Measurements from ENCODE around the gene TM9SF2.

TM9SF2 gene

GRCh38 chr13:99507054-99507453 is 5.8 kb downstream of the TM9SF2 start:
- peak overlapping the region; percentile 28; the same call in 1 of the 2 replicates for H3K4me3 ChIP-seq (ENCODE audit: low read length)
- TF ChIP-seq ZNF274 (IDR thresholded peaks at IDR 0.05; ENCODE audit: low read depth, low read length) = no peak

- no peak overlapping the region for H3K4me3 ChIP-seq (ENCODE audit: low read length)
- no peak for TF ChIP-seq ZNF274 (IDR thresholded peaks at IDR 0.05; ENCODE audit: low read depth, low read length)
Measured at GRCh38 chr13:99507551-99507950, 6.3 kb downstream of the TM9SF2 start.

GRCh38 chr13:99507986-99508385 is 6.7 kb downstream of the TM9SF2 start:
- H3K4me3 ChIP-seq (ENCODE audit: low read length) = no peak overlapping the region
- TF ChIP-seq ZNF274 (IDR thresholded peaks at IDR 0.05; ENCODE audit: low read depth, low read length) = no peak

GRCh38 chr13:99509479-99509878 is 8.2 kb downstream of the TM9SF2 start:
- no peak overlapping the region for H3K4me3 ChIP-seq (ENCODE audit: low read length)
- TF ChIP-seq ZNF274 (IDR thresholded peaks at IDR 0.05; ENCODE audit: low read depth, low read length) = no peak

GRCh38 chr13:99514801-99515200 is 13.5 kb downstream of the TM9SF2 start:
- TF ChIP-seq ZNF274 (IDR thresholded peaks at IDR 0.05; ENCODE audit: low read depth, low read length) = no peak

GRCh38 chr13:99516153-99516929 is 15.1 kb downstream of the TM9SF2 start:
- H3K4me3 ChIP-seq (ENCODE audit: low read length) = no peak overlapping the region

More at GRCh38 chr13:99514801-99515200, 13.5 kb downstream of the TM9SF2 start:
- no peak overlapping the region for H3K4me3 ChIP-seq (ENCODE audit: low read length)

GRCh38 chr13:99517577-99517976 is 16.3 kb downstream of the TM9SF2 start:
- no peak overlapping the region for H3K4me3 ChIP-seq (ENCODE audit: low read length)
- no peak for TF ChIP-seq ZNF274 (IDR thresholded peaks at IDR 0.05; ENCODE audit: low read depth, low read length)

More at GRCh38 chr13:99516153-99516929, 15.1 kb downstream of the TM9SF2 start:
- no peak for TF ChIP-seq ZNF274 (IDR thresholded peaks at IDR 0.05; ENCODE audit: low read depth, low read length)

- no peak overlapping the region for H3K4me3 ChIP-seq (ENCODE audit: low read length)
- no peak for TF ChIP-seq ZNF274 (IDR thresholded peaks at IDR 0.05; ENCODE audit: low read depth, low read length)
Measured at GRCh38 chr13:99517984-99518383, 16.7 kb downstream of the TM9SF2 start.

- TF ChIP-seq ZNF274 (IDR thresholded peaks at IDR 0.05; ENCODE audit: low read depth, low read length) = no peak
- no peak overlapping the region for H3K4me3 ChIP-seq (ENCODE audit: low read length)
Measured at GRCh38 chr13:99522298-99522697, 21.0 kb downstream of the TM9SF2 start.

- TF ChIP-seq ZNF274 (IDR thresholded peaks at IDR 0.05; ENCODE audit: low read depth, low read length) = no peak
- no peak overlapping the region for H3K4me3 ChIP-seq (ENCODE audit: low read length)
Measured at GRCh38 chr13:99523838-99524237, 22.6 kb downstream of the TM9SF2 start.

- TF ChIP-seq ZNF274 (IDR thresholded peaks at IDR 0.05; ENCODE audit: low read depth, low read length) = no peak
- no peak overlapping the region for H3K4me3 ChIP-seq (ENCODE audit: low read length)
Measured at GRCh38 chr13:99525967-99526366, 24.7 kb downstream of the TM9SF2 start.

GRCh38 chr13:99526549-99526948 is 25.3 kb downstream of the TM9SF2 start:
- no peak for TF ChIP-seq ZNF274 (IDR thresholded peaks at IDR 0.05; ENCODE audit: low read depth, low read length)
- H3K4me3 ChIP-seq (ENCODE audit: low read length) = no peak overlapping the region

- no peak overlapping the region for H3K4me3 ChIP-seq (ENCODE audit: low read length)
- TF ChIP-seq ZNF274 (IDR thresholded peaks at IDR 0.05; ENCODE audit: low read depth, low read length) = no peak
Measured at GRCh38 chr13:99527301-99527700, 26.0 kb downstream of the TM9SF2 start.

- H3K4me3 ChIP-seq (ENCODE audit: low read length) = no peak overlapping the region
- TF ChIP-seq ZNF274 (IDR thresholded peaks at IDR 0.05; ENCODE audit: low read depth, low read length) = no peak
Measured at GRCh38 chr13:99528547-99528946, 27.3 kb downstream of the TM9SF2 start.

- no peak for TF ChIP-seq ZNF274 (IDR thresholded peaks at IDR 0.05; ENCODE audit: low read depth, low read length)
- no peak overlapping the region for H3K4me3 ChIP-seq (ENCODE audit: low read length)
Measured at GRCh38 chr13:99536023-99536422, 34.8 kb downstream of the TM9SF2 start.

- TF ChIP-seq ZNF274 (IDR thresholded peaks at IDR 0.05; ENCODE audit: low read depth, low read length) = no peak
- H3K4me3 ChIP-seq (ENCODE audit: low read length) = no peak overlapping the region
Measured at GRCh38 chr13:99540530-99540929, 39.3 kb downstream of the TM9SF2 start.

All from GM08714 (cell line).